ENCODE data around the gene CNTFR. TPM values are rescaled to one million over a fixed set of nuclear protein-coding genes. Genes with fewer than 3 reads are reported as not detected.

The CNTFR gene
- total and polyA plus RNA-seq, 2 of the 8 experiments (the other 6 are each of a cell fraction or from before 2014, with no cell fraction given): 1.2 to 4.2 TPM

GRCh38 chr9:34545497-34545896, 44.0 kb downstream of the CNTFR start:
- H2BK12ac ChIP-seq (ENCODE audit: low read depth, low read length): no peak overlapping the region
- no peak overlapping the region for H2AFZ ChIP-seq (ENCODE audit: low read length)
- POLR2A ChIA-PET (ENCODE audit: partially characterized antibody): no interaction called here
- no peak overlapping the region for H4K8ac ChIP-seq (ENCODE audit: extremely low read depth, insufficient read depth, low read length)
- no peaks in the 10 kb centered on the region for H3K23me2 ChIP-seq (ENCODE audit: low read depth, low read length)
- no peak overlapping the region for H2AK5ac ChIP-seq (ENCODE audit: low read depth, low read length)
- H3K27ac ChIP-seq (ENCODE audit: low read depth, low read length): no peak overlapping the region
- H3K9me3 ChIP-seq (ENCODE audit: insufficient read depth in 2 of 2, low read depth in 1 of 2, low read length in 1 of 2): no peaks in the 10 kb centered on the region
- no peak overlapping the region for H2BK120ac ChIP-seq (replicated peaks; ENCODE audit: low read depth, low read length)
- H4K20me1 ChIP-seq (replicated peaks in 1 of 2; ENCODE audit: control insufficient read depth in 1 of 2, insufficient read depth in 2 of 2, low read length in 2 of 2): peaks cover 1 to 5% of the 10 kb centered on the region in 2 experiments
- 76% methylated on average over 5 of the region's 6 CpGs; no CpG with 5 or more reads in 1 of the 2 experiments for WGBS, 2 experiments (ENCODE audit: extremely low coverage in 1 of 2, insufficient coverage in 1 of 2, insufficient read length in 1 of 2, insufficient replicate concordance in 2 of 2, low coverage in 1 of 2, low lambda C conversion rate in 2 of 2, missing lambda C conversion rate in 1 of 2)
- no peak overlapping the region for H3K18ac ChIP-seq (ENCODE audit: extremely low read depth, low read length)
- H2BK15ac ChIP-seq (ENCODE audit: low read length): no peak overlapping the region
- no peak overlapping the region for H3K4me3 ChIP-seq (ENCODE audit: extremely low read depth in 1 of 4, insufficient read depth in 2 of 4, low read depth in 3 of 4, low read length in 4 of 4)
- peaks cover 0 to 10% (median 4%) of the 10 kb centered on the region in 4 experiments; a peak in 4 of 7 replicates for H3K27me3 ChIP-seq (replicated peaks in 1 of 4; ENCODE audit: control insufficient read depth in 3 of 4, extremely low read depth in 1 of 4, insufficient read depth in 3 of 4, low read length in 3 of 4)
- no peaks in the 10 kb centered on the region for H3K79me1 ChIP-seq (ENCODE audit: low read depth, low read length)
- FAIRE-seq (no peak), DNase-seq (ENCODE audit: low read depth in 1 of 2, low spot score in 2 of 2) (peak in 1 of 2 experiments; percentile 45)
- H3K4me2 ChIP-seq (ENCODE audit: insufficient read depth in 1 of 2, low read depth in 2 of 2, low read length in 2 of 2): no peak overlapping the region
- H3K36me3 ChIP-seq (ENCODE audit: control insufficient read depth in 2 of 4, insufficient read depth in 4 of 4, low read length in 3 of 4): no peaks in the 10 kb centered on the region
- no peak overlapping the region for H3K14ac ChIP-seq (ENCODE audit: insufficient read length)
- peaks cover 0 to 2% (median 0%) of the 10 kb centered on the region in 4 experiments; a peak in 1 of 7 replicates for H3K4me1 ChIP-seq (replicated peaks in 1 of 4; ENCODE audit: control insufficient read depth in 3 of 4, insufficient read depth in 4 of 4, low read length in 3 of 4)
- H2BK5ac ChIP-seq (ENCODE audit: low read depth, low read length): no peak overlapping the region
- H2BK20ac ChIP-seq (ENCODE audit: low read length): no peak overlapping the region
- TF ChIP-seq CEBPB (IDR thresholded peaks at IDR 0.05; ENCODE audit: low read depth, low read length) (no peak), BRCA1 (IDR thresholded peaks at IDR 0.05; ENCODE audit: low read depth, low read length) (no peak), ASH2L (IDR thresholded peaks at IDR 0.05; ENCODE audit: low read length) (no peak), KDM5A (IDR thresholded peaks at IDR 0.05; ENCODE audit: low read length) (no peak), SIN3A (conservative IDR thresholded peaks at IDR 0.05 in 1 of 2, IDR thresholded peaks at IDR 0.05 in 1 of 2; ENCODE audit: low read depth in 1 of 2, low read length in 2 of 2) (no peak), EZH2 (IDR thresholded peaks at IDR 0.05; ENCODE audit: low read depth, low read length, severe bottlenecking) (no peak)
- no peak overlapping the region for H4K5ac ChIP-seq (ENCODE audit: insufficient read length, low read depth, low read length)
- no peak overlapping the region; a peak in 1 of 7 replicates for H3K9ac ChIP-seq (replicated peaks in 1 of 4; ENCODE audit: extremely low read depth in 1 of 4, low read depth in 3 of 4, low read length in 3 of 4)
- CTCF ChIA-PET (ENCODE audit: partially characterized antibody): interaction anchor here (0.6 to 9.4 kb wide), 12 partner anchors 9 to 169 kb away, joined by 3 to 157 read pairs (median 6); no protein-coding TSS in a partner anchor
- no peak overlapping the region for H3K56ac ChIP-seq (replicated peaks; ENCODE audit: insufficient read length, low read depth, low read length)
- H3K79me2 ChIP-seq (ENCODE audit: control insufficient read depth in 1 of 2, insufficient read depth in 2 of 2, low read length in 2 of 2): no peaks in the 10 kb centered on the region
- no peak overlapping the region for H3K4ac ChIP-seq (replicated peaks; ENCODE audit: insufficient read length, low read depth, low read length)
- H4K91ac ChIP-seq (replicated peaks; ENCODE audit: insufficient read length, low read length): no peak overlapping the region
- no peak overlapping the region for H3K23ac ChIP-seq (ENCODE audit: insufficient read length)

All from H1 (cell line).